GM18873 (cell line): ENCODE results near the gene ZNF775.

ENCODE experiments used
- ATAC-seq: cut with Tn5 transposase; IDR thresholded peaks from one replicate; pipeline ENCODE4 v1.9.1; 2021; ENCODE audit warnings: mild to moderate bottlenecking, moderate library complexity, moderate number of reproducible peaks; ENCODE audit not compliant: unreplicated experiment, low FRiP score

ZNF775 gene

DNA sequence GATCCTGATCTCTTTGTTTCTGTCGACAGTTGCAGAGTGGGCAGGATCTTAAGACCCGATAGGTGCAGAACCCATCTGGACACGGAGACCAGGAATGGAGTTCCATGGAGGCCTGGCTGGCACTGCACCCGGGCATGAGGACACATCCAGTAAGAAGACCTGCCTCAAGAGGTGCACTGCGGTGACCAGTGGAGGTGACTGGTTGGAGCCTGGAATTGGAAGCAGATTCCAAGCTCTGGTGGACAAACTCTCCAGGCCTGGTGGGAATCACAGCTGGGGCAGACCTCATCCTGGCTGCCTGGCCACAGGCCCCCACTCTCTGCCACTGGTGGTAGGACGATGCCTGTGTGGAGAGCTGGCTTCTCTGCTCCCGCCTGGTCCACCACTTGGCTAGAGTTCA, 31.0 kb downstream of the ZNF775 start:
- no peak for ATAC-seq

DNA sequence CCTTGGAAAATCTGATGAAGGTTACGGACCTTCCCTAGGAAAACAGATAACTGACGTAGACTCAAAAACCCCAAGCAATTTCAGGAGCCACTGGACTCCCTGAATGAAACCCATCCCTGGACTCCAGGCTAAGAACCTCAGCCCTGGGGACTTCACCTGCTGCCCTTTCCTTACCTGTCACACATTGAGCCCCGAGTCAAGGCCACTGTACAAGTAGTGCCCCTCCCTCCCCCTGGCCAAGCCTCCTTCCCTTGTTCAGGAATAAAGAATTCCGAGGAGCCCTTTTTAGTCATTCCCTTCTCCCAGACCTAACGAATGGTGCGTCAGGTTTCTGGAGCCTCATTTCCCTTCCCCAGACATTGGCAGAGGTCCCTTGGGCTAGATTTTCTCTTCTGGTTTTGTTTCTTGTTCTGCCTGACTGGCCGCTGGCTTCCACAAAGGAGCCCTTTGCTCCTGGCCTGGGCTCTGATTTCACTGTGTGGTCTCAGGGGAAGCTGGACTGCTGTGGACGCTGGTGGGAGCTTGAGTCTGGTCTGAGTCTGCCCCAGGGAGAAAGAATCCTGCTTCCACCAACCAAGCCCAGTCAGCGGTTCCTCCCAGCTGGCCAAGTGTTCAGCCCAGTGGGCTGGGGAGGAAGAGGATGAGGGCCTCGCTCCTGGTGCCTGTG, 31.7 kb downstream of the ZNF775 start:
- no peak for ATAC-seq

DNA sequence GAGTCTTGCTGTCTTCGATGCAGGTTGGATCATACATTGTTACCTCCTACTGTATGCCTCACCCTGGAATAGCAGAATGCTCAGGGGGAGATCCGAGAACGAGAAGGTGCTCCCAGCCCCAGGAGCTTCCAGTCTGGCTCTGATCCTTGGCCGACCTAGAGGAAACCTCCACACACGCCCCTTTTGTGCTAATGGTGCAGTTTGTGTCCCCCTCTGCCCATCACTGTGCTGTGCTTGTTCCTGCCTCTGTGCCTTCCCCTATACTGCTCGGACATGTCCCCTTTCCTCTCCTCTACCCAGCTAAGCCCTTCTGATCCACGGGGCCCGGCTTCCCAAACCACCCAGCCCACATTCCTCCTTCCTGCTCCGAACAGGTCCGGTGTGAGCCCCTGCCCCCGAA, 32.5 kb downstream of the ZNF775 start:
- ATAC-seq: no peak

GRCh38 chr7:150412016-150412415, 32.9 kb downstream of the ZNF775 start:
- ATAC-seq: no peak

GRCh38 chr7:150412518-150413488, 33.7 kb downstream of the ZNF775 start:
- ATAC-seq: no peak

GRCh38 chr7:150413640-150414081, 34.5 kb downstream of the ZNF775 start:
- ATAC-seq: no peak

GRCh38 chr7:150415161-150416153, 36.3 kb downstream of the ZNF775 start:
- ATAC-seq: no peak

DNA sequence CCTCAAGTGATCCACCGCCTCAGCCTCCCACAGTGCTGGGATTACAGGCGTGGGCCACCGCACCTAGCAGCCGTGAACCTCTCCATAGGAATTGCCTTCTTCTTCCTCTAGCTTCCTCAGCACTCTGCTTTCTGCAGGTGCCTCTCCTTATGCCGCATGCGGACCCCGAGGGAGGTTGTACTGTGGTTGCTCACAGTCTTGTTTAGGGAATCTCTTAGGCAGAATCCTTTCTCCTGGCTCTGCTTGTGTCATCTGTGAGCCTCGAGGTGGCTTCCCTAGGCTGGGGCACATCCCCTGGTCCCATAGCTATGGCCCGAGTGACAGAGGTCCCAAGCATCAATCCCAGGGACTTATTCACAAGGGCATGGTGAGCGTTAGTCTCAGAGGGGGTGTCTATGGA, 38.1 kb downstream of the ZNF775 start:
- ATAC-seq: no peak

DNA sequence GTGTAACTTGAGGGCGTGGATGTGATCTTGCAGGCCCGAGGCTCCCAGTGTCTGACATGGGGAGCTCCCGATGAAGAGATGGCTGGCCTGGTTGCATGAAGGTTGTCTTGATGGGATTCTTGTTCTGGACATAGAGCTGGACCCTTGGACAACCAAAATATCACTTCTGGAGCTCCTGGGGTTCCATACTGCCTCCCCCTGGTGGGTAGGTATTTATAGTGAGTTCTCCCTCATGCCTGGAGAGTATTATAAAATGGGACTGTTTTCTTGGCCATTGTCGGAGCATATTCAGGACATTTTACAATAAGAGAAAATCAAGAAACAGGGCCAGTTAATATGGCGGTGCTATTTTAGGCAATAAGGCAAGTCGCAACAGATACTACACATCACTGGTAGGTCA, 38.7 kb downstream of the ZNF775 start:
- ATAC-seq: no peak

- ATAC-seq: no peak
These were observed 41.1 kb downstream of the ZNF775 start for GRCh38 chr7:150420242-150420641.

- ATAC-seq: peak; percentile 97
These were observed 42.0 kb downstream of the ZNF775 start for GRCh38 chr7:150420987-150421674.

- ATAC-seq: no peak
These were observed 42.7 kb downstream of the ZNF775 start for GRCh38 chr7:150421831-150422230.

DNA sequence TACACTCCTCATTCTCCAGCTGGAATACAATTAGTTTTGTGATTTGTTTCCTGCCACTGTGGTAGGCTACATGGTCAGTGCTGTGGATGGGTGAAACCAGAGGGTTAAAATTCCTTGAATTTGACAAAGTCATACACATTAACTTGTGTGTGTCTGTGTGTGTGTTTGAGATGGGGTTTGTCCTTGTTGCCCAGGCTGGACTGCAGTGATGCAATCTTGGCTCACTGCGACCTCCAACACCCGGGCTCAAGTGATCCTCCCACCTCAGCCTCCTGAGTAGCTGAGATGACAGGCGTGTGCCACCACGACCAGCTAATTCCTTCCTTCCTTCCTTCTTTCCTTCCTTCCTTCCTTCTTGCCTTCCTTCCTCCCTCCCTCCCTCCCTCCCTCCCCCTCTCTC, 46.5 kb downstream of the ZNF775 start:
- ATAC-seq: no peak

- peak; percentile 48 for ATAC-seq
These were observed 49.7 kb downstream of the ZNF775 start for GRCh38 chr7:150428671-150429451.

DNA sequence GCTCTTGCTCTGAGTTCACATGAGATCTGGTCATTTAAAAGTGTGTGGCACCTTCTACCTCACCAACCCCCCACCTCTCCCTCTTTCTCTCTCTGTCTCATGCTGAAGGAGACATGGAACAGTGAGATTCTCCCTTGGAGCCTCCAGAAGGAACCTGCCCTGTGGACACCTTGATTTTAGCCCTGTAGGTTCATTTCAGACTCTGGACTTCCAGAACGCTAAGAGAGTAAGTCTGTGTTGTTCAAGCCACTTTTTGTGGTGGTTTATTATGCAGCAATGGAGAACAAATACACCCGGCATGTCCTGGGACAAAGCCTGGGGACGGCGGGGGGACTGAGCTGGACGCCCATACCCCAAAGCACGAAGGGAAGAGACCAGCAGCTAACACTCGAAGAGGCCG, 50.6 kb downstream of the ZNF775 start:
- no peak for ATAC-seq

DNA sequence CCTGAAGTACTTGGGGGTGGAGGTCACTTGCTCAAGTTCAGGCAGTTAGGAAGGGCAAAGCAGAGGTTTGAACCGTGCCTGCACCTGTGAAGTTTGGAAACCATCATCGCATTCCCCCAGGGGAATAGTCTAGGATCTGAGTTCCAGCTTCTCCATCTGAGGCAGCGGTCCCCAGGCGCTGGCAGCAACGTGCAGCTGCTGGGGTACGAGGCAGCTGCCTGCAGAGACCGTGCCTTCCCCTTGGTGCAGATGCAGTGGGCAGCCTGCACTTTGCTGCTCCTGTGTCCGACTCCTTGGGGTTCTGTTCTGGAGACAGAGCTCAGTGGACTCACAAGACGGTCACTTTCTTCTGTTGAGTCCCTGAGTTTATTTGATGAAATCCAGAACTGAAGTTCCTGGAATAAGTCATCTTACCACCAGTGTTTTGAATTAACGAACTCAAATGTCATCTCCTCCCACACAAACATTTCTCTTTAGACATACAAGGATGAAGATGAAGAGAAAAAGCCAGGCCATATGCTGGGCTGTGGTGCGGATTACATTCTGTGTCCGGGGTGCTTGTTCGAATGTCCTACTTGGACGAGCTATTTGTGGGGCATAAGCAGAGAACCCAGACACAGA, 51.4 kb downstream of the ZNF775 start:
- ATAC-seq: no peak

GRCh38 chr7:150431839-150432658, 52.9 kb downstream of the ZNF775 start:
- ATAC-seq: no peak
